Measurements from ENCODE around the gene ABITRAM.
"Not testable (repeated sequence)": the region's sequence is repeated elsewhere in the genome, so short reads cannot be mapped to it uniquely, and the experiment has no call there.

The ABITRAM gene

DNA sequence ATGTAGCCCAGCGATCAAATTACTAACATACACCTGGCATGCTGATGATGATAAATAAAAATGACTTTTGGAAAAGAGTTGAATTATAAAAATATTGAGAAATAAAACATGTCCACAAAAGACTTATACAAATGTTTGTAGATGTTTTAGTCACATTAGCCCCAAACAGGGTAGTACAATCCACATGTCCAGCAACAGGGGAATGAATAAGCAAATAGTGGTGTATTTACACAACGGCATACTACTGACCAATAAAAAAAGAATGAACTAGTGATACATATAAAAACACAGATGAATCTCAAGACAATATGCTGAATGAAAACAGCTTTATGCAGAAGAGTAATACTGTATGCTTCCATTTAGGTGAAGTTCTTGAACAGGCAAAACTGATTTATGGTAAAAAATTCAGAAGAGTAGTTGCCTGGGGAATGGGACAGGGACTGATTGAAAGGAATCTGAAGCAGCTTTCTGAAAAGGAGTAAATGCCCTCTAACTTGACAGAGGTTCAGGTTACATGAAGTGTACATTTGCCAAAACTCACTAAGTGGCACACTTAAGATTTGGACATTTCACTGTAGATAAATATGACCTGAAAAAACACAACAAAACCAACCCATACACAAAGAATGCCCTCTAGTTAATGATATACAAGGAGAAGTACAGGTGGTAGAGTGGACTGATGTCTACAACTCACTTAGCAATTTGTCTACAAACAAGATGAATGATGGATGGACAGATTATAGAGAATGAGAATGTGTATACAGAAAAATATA lies 36.7 kb upstream of the ABITRAM start:
- TF ChIP-seq, protein P1, sequence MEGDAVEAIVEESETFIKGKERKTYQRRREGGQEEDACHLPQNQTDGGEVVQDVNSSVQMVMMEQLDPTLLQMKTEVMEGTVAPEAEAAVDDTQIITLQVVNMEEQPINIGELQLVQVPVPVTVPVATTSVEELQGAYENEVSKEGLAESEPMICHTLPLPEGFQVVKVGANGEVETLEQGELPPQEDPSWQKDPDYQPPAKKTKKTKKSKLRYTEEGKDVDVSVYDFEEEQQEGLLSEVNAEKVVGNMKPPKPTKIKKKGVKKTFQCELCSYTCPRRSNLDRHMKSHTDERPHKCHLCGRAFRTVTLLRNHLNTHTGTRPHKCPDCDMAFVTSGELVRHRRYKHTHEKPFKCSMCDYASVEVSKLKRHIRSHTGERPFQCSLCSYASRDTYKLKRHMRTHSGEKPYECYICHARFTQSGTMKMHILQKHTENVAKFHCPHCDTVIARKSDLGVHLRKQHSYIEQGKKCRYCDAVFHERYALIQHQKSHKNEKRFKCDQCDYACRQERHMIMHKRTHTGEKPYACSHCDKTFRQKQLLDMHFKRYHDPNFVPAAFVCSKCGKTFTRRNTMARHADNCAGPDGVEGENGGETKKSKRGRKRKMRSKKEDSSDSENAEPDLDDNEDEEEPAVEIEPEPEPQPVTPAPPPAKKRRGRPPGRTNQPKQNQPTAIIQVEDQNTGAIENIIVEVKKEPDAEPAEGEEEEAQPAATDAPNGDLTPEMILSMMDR (IDR thresholded peaks at IDR 0.05): no peak
- Histone ChIP-seq H3K27ac (no peak overlapping the region), H3K4me3 (no peak overlapping the region)
- no peak for DNase-seq (ENCODE audit: low spot score)

DNA sequence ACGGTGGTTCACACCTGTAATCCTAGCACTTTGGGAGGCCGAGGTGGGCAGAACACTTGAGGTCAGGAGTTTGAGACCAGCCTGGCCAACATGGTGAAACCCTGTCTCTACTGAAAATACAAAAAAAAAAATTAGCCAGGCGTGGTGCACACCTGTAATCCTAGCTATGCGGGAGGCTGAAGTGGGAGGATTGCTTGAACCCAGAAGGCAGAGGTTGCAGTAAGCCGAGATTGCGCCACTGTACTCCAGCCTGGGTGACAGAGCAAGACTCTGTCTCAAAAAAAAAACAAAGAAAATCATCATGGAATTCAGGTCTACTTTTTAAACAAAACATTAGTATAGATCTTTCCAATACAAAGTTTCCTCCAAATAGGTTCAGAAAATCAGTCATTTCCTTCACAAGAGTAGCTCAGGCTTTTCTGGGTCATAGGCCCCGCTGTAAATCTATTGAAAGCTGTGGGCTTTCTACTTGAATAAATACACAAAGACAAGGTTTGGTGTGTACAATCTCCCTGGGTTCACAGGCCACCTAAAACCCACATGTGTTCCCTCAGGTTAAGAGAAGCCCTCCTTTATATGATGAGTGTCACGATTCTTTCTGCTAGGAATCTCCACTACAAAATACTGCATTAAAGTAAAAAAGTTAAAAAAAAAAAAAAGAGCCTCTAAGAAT lies 35.0 kb upstream of the ABITRAM start:
- not testable (repeated sequence) for H3K27ac ChIP-seq; DNase-seq (ENCODE audit: low spot score); H3K4me3 ChIP-seq

DNA sequence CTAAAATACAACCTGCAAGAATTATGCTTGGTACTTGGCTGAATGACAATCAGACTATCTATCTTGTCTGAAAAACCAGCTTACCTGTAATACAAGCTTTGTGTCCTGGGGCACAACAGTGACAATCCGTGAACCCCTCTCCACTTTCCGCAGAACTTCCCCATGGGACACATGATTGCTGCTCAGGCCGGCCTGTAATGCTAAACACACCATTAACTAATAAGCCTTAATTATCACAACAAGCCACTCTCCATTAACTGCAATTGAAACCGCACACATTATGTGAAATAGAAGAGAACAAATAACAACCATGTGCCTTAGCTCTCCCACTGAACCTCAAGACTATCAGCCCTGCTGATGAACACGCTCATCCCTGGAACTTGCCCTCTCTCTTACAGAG lies 34.0 kb upstream of the ABITRAM start:
- TF ChIP-seq, protein P1 (IDR thresholded peaks at IDR 0.05): no peak
- Histone ChIP-seq H3K4me3 (no peak overlapping the region), H3K27ac (no peak overlapping the region)
- no peak for DNase-seq (ENCODE audit: low spot score)

DNA sequence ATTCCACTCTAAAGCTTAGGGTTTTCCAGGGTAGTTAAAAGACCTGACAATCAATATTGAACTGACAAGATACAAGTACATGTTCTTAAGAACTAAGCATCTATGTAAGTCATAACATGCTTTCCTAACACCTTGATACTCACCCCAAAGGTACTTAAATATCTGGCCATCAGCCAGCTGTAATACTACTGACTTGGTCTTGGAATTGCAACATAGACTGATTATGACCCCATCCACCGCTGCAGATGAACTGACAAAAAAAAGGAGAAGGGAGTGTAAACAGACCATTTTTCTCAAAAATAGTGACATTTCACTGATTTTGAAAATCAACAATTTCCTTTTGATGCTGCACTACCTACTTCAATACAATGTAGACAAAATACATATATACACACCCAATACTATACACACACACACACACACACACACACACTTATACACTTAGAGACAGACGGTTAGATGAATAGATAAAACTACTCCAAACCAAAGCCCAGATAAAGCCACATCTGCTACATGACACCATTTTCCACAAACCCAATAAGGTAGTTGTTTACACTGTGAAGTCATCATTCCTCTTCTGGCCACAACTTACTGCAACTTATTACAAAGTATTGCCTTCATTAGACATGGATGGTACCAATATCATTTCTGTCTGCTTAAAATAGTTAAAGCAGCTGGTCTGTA lies 30.6 kb upstream of the ABITRAM start:
- no peak for DNase-seq (ENCODE audit: low spot score)
- Histone ChIP-seq H3K27ac (no peak overlapping the region), H3K4me3 (no peak overlapping the region)
- TF ChIP-seq, protein P1 (IDR thresholded peaks at IDR 0.05): no peak

DNA sequence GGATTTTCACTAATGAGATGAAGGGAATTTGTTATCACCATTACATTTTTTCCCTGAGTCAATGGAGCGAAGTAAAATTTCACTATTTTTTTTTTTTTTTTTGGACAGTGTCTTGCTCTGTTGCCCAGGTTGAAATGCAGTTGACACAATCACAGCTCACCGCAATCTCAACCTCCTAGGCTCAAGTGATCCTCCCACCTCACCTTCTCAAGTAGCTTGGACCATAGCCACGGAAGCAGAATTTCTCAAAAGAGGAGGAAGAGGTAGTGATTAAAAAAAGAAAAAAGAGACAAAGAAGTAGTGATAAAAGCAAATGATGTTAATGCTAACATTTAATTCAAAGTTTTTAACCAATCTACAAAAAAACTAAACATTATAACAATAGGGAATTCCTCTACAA lies 30.0 kb upstream of the ABITRAM start:
- Histone ChIP-seq H3K4me3 (no peak overlapping the region), H3K27ac (no peak overlapping the region)
- TF ChIP-seq, protein P1 (IDR thresholded peaks at IDR 0.05): no peak
- no peak for DNase-seq (ENCODE audit: low spot score)

DNA sequence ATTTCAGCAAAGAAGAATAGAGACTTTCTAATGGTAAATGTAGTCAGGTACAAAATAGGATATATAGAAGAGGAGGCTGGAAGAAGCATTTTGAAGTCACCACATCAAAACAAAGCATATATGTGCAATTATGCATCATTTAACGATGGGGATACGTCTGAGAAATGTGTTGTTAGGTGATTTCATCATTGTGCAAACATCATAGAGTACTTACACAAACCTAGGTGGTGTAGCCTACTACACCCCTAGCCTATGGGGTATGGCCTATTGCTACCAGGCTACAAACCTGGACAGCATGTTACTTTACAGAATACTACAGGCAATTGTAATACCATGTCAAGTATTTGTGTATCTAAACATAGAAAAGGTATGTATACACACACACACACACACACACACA lies 28.7 kb upstream of the ABITRAM start:
- Histone ChIP-seq H3K27ac (no peak overlapping the region), H3K4me3 (no peak overlapping the region)
- TF ChIP-seq, protein P1 (IDR thresholded peaks at IDR 0.05): no peak
- no peak for DNase-seq (ENCODE audit: low spot score)

DNA sequence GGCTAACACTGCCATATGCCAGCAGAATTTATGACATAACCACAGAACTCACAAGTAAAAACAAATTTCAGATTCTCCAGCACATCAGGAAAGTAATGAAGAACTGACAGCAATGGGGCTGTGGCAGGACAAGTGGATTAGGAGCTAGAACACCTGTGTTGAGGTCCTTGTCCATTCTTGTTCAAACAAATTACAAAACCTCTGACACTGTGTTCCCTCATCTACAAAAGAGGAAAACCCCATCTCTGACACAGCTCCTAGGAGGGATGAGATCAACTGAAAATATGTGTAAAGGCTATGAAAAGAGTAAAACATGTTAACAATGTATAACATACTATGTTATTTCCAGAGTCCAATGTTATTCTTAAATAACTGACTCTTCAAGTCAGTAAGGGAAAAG lies 23.8 kb upstream of the ABITRAM start:
- TF ChIP-seq, protein P1 (IDR thresholded peaks at IDR 0.05): no peak
- DNase-seq (ENCODE audit: low spot score): no peak

More for the DNA sequence above, 23.8 kb upstream of the ABITRAM start:
- Histone ChIP-seq H3K4me3 (no peak overlapping the region), H3K27ac (no peak overlapping the region)

All from coronary artery (tissue), 2 donors.